Muscle of arm (tissue), 12 donors: Measurements from ENCODE around the gene SPOCK2. TPM values are rescaled to one million over a fixed set of nuclear protein-coding genes. Genes with fewer than 3 reads are reported as not detected.
"Not testable (repeated sequence)": the region's sequence is repeated elsewhere in the genome, so short reads cannot be mapped to it uniquely, and the experiment has no call there.

Experiments
- DNase-seq: peaks from one replicate; pipeline ENCODE4 v3.0.0-alpha.2; 2013
- polyA plus RNA-seq, 12 donors: library from polyadenylated mRNA; unstranded; fragments of 120-200 nt; gene quantifications; one replicate each; pipeline ENCODE4 v1.2.1, GENCODE V29; 2013; ENCODE audit not compliant: insufficient read length in 12 of 12

SPOCK2 gene
- polyA plus RNA-seq, 12 donors, result 2.3 to 9.6 (median 3.2) TPM; not detected in 1

DNA sequence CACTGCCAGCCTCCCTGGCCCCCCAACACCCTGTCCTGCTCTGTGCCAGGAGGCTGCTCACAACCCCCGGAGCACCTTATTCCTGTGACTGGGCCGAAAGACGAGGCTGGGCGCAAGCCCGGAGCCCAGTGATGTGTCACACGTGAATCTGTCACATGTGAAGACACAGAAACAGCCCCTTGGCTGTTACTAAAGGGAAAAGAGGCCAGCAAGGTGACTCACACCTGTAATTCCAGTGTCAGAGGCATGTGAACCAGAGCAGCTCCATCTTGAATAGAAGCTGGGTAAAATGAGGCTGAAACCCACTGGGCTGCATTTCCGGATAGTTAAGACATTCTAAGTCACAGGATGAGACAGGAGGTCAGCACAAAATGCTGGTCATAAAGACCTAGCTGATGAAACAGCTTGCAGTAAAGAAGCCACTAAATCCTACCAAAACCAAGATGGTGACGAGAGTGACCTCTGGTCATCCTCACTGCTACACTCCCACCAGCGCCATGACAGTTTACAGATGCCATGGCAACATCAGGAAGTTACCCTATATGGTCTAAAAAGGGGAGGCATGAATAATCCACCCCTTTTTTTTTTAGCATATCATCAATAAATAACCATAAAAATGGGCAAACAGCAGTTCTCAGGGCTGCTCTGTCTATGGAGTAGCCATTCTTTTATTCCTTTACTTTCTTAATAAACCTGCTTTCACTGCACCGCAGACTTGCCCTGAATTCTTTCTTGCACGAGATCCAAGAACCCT lies 55.8 kb downstream of the SPOCK2 start:
- DNase-seq, result not testable (repeated sequence)

DNA sequence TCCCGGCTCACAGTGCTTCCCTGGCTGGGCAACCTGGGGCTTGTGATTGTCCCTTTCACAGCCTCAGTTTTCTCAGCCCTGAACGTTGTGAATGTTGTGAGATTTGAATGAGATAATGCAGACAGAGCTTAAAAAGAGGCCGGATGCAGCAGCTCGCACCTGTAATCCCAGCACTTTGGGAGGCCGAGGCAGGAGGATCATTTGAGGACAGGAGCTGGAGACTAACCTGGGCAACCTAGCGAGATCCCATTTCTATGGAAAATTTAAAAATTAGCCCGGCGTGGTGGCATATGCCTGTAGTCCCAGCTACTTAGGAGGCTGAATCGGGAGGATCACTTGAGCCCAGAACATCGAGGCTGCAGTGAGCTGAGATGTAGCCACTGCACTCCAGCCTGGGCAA lies 56.6 kb downstream of the SPOCK2 start:
- DNase-seq, result no peak

DNA sequence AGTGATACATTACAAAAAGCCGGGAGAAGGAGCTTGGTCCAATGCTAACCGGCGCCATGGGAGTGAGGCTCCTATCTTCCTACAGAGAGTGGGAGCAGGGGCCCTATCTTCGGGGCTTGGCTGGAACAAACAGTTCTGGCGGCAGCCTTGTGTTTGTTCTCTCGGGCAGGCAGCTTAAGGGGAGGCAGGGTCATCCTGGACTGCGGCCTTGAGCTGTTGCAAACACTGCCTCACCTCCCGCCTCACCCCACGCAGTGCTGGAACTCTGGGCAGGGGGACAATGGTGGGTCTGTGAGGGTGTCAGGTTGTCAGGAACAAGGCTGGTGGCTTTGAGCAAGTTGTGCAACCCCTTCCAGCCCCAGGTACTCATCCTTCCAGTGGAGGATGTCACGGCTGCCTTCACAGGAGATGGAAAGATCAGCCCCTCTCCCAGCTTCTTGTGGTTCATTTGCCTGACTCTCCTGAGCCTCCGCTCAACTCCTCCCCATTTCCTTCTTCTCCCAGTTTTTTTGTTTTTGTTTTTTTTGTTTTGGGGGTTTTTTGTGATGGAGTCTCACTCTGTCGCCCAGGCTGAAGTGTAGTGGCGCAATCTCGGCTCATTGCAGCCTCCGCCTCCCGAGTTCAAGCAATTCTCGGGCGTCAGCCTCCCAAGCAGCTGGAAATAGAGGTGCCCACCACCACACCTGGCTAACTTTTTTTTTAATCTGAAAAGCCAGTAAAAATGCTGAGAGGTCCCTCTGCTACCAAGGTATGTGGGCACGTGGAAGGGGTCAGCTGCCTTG lies 57.4 kb downstream of the SPOCK2 start:
- no peak for DNase-seq

DNA sequence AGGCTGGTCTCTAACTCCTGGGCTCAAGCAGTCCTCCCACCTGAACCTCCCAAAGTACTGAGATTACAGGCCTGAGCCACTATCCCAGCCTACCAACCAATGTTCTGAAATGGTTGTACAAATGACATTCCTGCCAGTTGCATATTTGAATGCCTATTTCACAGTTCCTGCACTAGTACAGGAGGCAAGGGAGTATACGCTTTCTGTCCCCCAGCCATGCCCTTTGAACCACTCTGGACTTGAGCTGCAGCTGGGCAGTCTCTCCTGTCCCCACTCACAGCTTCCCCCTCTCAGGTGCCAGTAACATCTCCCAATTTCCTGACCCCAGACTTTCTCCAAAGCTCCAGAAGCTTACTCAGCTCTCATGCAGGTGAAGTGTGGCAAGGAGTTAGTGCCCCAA lies 58.9 kb downstream of the SPOCK2 start:
- no peak for DNase-seq

DNA sequence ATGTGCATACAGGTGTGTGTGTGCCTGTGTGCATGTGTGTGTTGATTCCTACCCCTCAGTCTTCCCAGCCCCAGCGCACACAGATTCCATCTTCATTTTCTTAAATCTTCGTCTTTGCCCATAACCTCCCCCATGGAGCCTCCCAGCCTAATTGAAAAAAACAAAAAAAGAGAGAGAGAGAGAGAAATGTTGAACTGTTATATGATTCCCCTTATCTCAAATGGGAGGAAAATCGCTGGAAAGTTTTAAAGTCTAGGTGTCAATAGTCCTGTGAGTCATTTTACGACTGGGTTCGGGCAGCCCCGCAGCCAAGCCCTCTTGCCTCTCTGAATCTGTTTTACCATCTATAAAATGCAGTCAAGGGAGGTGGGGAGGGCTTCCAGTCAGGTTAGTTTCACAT lies 60.9 kb downstream of the SPOCK2 start:
- no peak for DNase-seq

DNA sequence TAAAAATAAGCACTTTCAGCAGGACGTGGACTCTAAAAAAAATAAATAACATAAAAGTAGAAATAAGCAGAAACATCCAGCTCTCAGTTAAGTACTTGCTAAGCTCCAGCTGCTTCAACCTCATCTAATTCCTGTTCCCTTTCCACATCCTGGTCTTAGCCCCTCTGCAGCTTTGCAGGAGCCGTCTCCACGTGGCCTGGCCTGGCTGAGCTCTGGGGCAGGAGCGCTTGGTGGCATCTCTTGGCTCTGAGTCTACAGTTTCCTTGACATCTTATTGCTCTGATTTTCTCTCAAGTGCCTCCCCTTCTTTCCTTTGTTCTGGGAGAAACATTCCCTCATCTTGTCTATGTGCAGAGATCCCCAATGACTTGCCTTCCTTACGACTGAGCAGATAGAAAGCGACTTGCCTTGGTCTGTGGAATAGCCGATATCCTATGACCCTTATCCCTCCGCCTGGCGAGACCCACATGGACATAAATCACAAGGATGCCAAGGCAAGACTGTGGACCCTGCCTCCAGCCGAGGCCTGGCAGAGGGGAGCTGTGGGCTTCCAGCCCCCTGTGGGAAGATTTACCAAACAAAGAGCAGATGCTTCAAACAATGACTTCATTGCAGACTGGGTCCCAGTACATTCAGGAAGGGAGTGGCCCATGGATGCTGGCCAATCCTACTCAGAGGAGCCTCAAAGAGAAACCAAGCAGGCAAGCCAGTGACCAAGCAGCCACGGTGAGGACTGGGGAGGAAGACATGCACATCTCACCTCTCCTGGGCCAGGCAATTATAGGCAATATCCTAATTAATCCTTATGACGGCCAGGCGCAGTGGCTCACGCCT lies 61.9 kb downstream of the SPOCK2 start:
- no peak for DNase-seq

DNA sequence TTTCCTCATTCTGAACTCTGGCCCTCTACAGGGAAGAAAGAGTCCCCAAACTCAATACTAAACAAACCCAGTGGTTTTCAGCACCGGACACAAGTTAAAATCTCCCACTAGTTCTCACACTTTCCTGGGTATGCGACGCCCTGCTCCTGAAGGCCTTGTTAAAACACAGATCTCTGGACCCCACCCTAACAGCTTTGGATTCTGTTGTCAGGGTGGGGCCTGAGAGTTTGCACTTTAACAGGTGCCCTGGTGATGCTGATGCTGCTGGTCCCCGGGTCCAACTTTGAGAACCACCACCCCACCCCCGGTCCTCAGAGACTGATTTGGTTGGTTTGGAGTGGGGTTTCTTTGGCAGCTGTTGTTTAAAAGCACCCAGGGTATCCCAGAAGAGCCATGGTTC lies 62.5 kb downstream of the SPOCK2 start:
- DNase-seq, result no peak

DNA sequence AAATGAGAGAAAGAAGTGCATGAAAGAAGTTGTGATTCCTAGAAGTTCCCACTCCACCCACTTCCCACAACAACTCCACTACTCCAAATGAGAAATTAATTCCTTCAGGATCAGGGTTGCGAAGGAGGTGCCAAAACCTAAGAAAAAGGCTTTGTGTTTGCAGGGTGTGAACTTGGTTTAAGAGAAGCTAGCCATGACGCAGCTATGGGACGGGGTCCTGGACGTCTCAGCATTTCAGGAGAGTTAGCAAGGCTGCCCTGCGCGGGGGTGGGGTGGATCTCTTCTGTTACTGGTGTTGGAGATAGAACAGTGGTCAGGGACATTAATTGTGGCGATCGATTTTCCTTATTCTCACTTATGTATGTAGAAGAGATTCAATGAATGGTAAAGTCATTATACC lies 63.0 kb downstream of the SPOCK2 start:
- DNase-seq, result no peak

DNA sequence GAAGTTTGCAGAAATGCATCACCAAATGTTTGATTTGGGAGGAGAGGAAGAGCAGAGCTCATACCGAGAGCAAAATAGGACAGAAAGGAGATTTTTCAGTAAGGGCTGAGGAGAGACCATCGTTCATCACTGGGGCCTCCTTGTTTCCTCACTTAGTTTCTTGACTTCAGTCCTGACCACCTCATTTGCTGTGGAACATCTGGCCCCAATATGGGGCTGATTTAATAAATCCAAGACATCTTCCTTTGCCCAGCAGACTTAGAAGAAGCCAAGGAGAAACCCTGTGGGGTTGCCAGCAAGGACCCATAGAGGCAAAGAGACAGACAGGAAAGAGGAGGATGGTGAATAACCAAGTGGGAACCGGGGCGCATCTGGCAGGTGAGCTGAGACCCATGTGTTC lies 63.8 kb downstream of the SPOCK2 start:
- DNase-seq, result no peak

DNA sequence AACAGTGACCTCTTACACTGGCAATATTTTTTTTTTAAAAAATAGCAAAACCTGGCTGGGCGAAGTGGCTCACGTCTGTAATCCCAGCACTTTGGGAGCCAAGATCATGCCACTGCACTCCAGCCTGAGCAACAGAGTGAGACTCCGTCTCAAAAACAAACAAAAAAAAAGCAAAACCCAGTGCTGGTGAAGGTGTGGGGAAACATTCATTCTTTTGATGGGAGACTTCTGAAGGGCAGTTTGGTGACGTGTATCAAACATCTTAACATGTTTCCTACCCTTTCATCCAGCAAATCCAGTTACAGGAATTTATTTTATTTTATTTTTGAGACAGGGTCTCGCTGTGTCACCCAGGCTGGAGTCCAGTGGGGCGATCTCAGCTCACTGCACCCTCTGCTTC lies 66.1 kb downstream of the SPOCK2 start:
- no peak for DNase-seq

DNA sequence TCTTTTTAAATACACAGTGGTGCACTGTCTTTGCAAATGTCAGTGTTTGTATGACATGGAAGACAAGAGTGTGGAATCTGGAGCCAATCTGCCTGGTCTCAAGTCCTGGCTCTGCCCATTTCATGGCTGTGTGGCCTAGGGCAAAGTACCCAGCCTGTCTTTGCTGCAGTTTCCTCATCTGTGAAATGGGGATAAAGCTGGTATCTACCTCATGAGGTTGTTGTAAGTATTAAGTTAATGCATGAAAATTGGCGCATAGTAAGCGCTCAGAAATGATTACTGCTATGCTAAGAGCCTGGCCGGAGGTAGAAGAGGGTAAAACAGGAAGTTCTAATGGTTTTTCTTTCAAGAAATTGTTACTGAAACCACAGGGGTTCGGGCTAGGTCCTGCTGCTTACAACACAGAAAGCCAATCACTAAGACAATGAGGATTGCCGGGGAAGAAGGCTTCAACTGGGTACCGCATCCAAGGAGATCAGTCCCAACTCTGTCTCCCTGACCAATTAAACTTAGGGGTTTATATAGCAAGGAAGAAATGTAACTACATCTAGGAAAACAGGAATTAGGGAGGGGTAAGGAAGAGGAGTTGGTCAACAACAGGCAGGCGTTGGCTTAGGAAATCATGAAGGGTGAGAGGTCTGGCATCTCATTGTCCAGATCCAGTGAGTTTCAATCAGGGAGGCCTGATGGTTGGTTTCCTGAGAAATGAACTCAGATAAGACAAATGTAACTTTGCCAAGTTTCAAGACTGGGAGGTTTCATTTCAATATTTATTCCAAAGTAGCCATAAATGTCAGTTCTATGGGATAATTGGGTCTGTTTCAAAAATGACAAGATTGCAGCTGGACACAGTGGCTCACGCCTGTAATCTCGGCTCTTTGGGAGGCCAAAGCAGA lies 67.2 kb downstream of the SPOCK2 start:
- no peak for DNase-seq

DNA sequence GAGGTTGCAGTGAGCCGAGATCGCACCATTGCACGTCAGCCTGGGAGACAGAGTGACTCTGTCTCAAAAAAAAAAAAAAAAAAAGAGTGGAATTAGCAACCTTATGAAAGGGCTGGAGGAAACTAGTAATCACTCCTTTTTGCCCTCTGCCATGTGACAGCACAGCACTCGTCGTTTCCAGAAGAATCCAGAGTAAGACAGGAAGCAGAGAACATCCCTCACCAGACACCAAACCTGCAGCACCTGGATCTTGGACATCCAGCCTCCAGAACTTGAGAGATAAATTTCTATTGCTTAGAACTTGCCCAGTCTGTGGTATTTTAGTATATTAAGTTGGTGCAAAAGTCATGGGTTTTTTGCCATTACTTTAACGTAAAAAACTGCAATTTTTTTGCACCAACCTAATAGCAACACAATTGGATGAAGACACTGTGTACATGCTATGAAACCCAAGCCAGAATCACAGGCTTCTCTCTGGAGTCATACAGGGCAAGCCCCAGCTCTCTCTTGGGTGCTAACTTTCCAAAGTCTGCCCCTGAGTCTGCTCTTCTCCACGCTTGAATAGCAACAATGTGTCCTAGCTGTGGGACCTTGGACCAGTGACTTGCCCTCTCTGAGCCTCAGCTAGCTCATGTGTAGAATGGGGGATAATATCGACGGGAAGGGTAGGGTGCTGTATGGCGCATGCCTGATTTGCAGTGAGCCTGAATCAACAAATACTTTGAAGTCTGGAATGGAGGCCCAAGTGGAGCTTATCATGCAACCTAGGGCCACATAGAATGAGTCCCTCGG lies 69.1 kb downstream of the SPOCK2 start:
- DNase-seq, result no peak

DNA sequence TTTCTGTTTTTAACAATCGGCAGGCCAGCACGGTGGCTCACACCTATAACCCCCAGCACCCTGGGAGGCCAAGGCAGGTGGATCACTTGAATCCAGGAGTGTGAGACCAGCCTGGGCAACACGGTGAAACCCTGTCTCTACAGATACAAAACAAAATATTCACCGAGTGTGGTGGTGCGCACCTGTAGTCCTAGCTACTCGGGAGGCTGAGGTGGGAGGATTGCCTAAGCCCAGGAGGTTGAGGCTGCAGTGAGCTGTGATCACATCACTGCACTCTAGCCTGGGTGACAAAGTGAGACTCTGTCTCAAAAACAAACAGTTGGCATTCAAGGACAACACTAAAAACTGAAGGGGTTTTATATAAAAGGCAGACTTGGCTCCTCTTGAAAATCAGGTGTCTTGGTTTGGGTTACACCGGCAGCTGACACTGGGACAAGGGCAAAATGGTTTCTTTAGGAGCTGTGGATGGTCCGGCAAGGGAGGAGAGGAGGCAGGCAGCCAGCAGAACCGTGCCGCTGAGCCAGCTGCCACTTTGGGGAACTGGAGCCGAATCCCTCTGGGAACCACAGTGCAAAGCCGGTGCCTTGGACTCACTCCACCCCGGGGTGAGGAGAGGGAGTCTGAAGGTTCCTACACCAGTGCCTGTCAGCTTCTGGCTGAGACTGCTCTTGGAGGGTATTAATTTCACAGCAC lies 71.6 kb downstream of the SPOCK2 start:
- DNase-seq, result no peak

DNA sequence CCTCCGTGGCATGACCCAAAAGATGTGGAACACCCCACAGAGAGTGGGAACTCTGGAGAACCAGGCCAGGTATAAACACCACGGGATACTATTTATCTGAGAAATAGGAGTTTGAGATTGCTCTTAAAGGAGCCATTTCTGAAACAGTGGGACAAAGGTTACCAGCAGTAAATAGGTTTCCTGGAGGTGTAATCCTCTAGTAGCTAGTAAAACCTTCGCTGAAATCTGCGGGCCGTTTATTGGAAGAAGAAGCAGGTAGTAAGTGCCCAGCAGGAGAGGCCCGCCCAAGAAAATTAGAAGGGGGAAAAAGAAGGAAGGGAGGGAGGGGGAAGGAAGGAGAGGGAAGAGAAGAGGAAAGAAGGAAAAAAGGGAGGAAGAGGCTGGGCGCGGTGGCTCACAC lies 72.5 kb downstream of the SPOCK2 start:
- DNase-seq, result no peak

DNA sequence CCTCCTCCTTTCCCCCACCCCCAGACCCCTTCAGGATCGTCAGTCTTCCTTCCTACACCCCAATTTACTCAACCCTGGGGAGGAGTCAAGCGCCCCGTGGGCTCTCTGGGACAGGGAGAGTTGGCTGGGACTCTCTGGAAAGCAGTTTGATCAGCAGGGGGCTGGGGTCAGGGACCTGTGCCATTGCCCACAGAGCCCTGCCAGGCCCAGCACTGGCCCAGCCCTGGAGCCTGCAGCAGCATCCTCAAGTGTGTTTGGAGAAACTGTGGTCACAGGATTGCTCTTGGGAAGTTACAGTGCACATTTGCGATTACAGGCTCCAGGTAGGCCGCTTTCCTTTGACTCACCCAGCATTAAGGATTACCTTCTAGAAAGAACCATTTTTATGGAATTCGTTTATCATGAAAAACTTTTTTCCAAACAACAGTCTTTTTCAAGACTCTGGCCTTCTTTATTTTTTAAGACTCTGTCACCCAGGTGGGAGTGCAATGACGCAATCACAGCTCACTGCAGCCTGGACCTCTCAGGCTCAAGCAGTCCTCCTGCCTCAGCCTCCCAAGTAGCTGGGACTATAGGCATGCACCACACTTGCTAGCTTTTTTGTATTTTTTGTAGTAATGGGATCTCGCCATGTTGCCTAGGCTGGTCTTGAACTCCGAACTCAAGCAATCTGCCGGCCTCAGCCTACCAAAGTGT lies 73.4 kb downstream of the SPOCK2 start:
- DNase-seq, result no peak

DNA sequence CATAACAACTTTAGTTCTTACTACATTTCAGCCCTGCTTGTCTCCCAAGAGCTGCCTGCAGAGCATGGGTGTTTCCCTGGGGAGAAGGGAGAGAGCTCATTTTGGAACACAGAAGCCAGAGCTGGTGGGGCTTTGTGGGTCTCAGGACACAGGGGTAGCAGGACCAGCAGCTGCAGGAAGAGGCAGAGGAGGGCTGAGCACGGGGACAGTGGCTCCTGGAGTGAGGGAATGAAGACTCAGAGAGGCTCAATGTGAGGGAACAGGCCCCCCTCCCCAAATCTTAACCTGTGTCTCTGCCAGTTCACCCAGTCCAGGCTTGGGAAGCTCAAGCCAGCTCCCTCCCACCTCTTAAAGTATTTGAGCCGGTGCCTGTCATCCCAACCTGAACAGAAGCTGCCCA lies 74.2 kb downstream of the SPOCK2 start:
- DNase-seq, result no peak

DNA sequence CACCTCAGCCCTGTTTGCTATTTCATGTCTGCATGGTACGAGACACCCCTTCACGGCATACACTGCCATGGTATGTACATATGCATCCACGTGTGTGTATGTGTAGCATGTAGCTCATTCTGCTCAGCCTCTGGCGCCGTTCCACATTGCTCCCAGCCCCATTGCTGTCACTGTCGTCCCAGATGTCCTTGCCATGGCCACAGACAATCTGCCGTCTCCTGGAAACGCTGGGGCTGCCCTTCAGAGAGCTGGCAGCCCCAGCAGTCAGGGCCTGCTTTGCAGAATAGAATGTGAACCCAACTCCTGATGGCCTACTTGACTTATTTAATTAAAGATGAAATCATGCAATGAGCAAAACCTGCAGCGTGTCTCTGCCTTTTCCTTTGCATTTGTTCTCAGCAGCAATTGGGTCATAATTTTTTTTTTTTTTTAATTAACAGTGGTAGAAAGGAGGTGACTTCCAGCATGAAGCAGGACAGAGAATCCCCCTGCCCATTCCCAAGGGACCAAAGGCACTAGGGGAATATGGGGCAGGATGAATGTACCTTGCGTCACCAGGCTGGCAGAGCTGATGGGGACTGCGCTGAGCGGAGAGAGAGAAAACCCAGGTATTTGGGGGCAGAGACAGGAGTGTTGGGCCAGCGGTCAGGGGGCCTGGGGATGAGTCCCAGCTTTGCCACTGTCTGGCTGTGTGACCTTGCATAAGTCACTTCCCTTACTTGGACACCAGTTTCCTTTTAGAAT lies 75.0 kb downstream of the SPOCK2 start:
- DNase-seq, result no peak

DNA sequence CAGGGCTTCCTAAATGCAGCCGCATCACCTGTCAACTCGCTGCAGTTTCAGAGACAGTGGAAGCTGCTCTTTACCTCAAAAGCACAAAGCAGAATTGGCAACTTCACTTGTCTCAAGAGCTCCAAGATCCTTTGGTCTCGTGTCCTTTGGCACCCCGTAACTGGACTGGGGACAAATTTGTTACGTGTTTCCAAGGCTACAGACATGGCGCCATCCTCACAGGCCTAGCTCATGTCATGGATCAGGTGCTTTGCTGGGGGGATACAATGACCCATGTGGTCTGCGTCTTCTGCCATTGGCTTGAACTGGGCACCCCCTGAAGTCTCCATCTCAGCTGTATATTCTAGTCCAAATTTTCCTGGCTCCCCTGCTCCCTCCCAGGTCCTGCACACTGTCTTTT lies 75.6 kb downstream of the SPOCK2 start:
- DNase-seq, result no peak
